Measurements from ENCODE around the gene PCSK4.

PCSK4 gene

GRCh38 chr19:1435378-1435989 lies 54.7 kb downstream of the PCSK4 start:
- DNase-seq, result no peak

GRCh38 chr19:1434577-1435060 lies 55.5 kb downstream of the PCSK4 start:
- no peak for DNase-seq

GRCh38 chr19:1434040-1434366 lies 56.1 kb downstream of the PCSK4 start:
- no peak for DNase-seq

GRCh38 chr19:1433119-1434039 lies 56.8 kb downstream of the PCSK4 start:
- no peak for DNase-seq

- DNase-seq, result no peak
Observed at GRCh38 chr19:1432507-1432887, 57.7 kb downstream of the PCSK4 start.

- no peak for DNase-seq
Observed at GRCh38 chr19:1431759-1432506, 58.2 kb downstream of the PCSK4 start.

Data from effector CD8-positive, alpha-beta T cell (primary cell).